Right lobe of liver (tissue), 4 donors: ENCODE results near the gene CADPS.

ENCODE experiments used
- CTCF ChIP-seq, 4 donors: fragments of 200-600 bp in 3 of 4; fragments of 450-650 bp in 1 of 4; IDR thresholded peaks; one replicate each; pipeline versions ENCODE4 v1.5.1 to v1.8.0; 2016 to 2022; ENCODE audit warnings: antibody characterized with exemption in 4 of 4, mild to moderate bottlenecking in 2 of 4
- POLR2A ChIP-seq: fragments of 450-650 bp; IDR thresholded peaks from one replicate; pipeline ENCODE4 v1.6.1; 2017; ENCODE audit warnings: antibody characterized with exemption, mild to moderate bottlenecking
- donor health status: DM: no; HTN: no; CAD: no.
- donor health status: DM: no; HTN: no; CAD: no.
- donor health status: DM: no; HTN: yes; CAD: no.

- TF ChIP-seq POLR2A (no peak), CTCF (IDR thresholded peaks at IDR 0.05) (no peak)
Observed at GRCh38 chr3:62679988-62680387, 195.2 kb downstream of the CADPS start.
